ENCODE data around the gene NDUFA5.
"Not testable (repeated sequence)": the region's sequence is repeated elsewhere in the genome, so short reads cannot be mapped to it uniquely, and the experiment has no call there.

NDUFA5 gene

DNA sequence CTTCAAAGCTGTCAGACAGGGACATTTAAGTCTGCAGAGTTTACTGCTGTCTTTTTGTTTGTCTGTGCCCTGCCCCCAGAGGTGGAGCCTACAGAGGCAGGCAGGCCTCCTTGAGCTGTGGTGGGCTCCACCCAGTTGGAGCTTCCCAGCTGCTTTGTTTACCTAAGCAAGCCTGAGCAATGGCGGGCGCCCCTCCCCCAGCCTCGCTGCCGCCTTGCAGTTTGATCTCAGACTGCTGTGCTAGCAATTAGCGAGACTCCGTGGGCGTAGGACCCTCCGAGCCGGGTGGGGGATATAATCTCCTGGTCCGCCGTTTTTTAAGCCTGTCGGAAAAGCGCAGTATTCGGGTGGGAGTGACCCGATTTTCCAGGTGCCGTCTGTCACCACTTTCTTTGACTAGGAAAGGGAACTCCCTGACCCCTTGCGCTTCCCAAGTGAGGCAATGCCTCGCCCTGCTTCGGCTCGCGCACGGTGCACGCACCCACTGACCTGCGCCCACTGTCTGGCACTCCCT, 29.8 kb downstream of the NDUFA5 start:
- H3K27me3 ChIP-seq (ENCODE audit: control insufficient read depth in 1 of 2, insufficient read depth in 2 of 2, low read length in 2 of 2); H3K9me3 ChIP-seq (ENCODE audit: control insufficient read depth in 1 of 2, low read length in 2 of 2); H3K9ac ChIP-seq (ENCODE audit: low read depth in 1 of 2, low read length in 2 of 2); H3K36me3 ChIP-seq (ENCODE audit: control insufficient read depth in 1 of 2, insufficient read depth in 2 of 2, low read length in 2 of 2); H3K4me3 ChIP-seq (ENCODE audit: low read depth in 1 of 2, low read length in 2 of 2); H3K27ac ChIP-seq (ENCODE audit: low read depth, low read length); H3K4me1 ChIP-seq (ENCODE audit: control insufficient read depth in 1 of 2, insufficient read depth in 2 of 2, low read length in 2 of 2): not testable (repeated sequence)

DNA sequence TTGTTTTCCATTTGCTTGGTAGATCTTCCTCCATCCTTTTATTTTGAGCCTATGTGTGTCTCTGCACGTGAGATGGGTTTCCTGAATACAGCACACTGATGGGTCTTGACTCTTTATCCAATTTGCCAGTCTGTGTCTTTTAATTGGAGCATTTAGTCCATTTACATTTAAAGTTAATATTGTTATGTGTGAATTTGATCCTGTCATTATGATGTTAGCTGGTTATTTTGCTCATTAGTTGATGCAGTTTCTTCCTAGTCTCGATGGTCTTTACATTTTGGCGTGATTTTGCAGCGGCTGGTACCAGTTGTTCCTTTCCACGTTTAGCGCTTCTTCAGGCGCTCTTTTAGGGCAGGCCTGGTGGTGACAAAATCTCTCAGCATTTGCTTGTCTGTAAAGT, 31.1 kb downstream of the NDUFA5 start:
- not testable (repeated sequence) for H3K36me3 ChIP-seq (ENCODE audit: control insufficient read depth in 1 of 2, insufficient read depth in 2 of 2, low read length in 2 of 2); H3K9me3 ChIP-seq (ENCODE audit: control insufficient read depth in 1 of 2, low read length in 2 of 2); H3K27me3 ChIP-seq (ENCODE audit: control insufficient read depth in 1 of 2, insufficient read depth in 2 of 2, low read length in 2 of 2)

DNA sequence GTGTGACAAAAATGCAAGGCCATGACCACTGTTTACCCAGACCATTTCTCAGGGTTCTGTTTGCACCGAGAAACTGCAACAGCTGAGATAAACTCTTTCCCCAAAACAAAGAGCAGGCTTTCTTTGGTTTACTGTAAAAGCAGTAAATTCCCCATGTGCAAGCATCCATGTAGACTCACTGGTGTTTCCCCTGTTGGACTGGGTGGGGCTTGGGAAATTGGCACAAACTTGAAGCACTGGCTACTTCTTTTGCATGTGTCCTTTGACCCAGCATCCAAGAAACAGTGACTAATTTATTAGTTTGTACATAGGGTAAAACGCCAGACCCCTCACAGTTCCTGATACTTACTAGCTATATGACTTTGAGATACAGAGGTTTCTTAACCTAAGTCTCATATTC, 35.6 kb downstream of the NDUFA5 start:
- Histone ChIP-seq H3K4me3 (ENCODE audit: low read depth in 1 of 2, low read length in 2 of 2) (no peak overlapping the region), H3K9ac (ENCODE audit: low read depth in 1 of 2, low read length in 2 of 2) (no peak overlapping the region)

More for the DNA sequence above, 31.1 kb downstream of the NDUFA5 start:
- not testable (repeated sequence) for H3K27ac ChIP-seq (ENCODE audit: low read depth, low read length); H3K4me1 ChIP-seq (ENCODE audit: control insufficient read depth in 1 of 2, insufficient read depth in 2 of 2, low read length in 2 of 2); H3K9ac ChIP-seq (ENCODE audit: low read depth in 1 of 2, low read length in 2 of 2); H3K4me3 ChIP-seq (ENCODE audit: low read depth in 1 of 2, low read length in 2 of 2)

DNA sequence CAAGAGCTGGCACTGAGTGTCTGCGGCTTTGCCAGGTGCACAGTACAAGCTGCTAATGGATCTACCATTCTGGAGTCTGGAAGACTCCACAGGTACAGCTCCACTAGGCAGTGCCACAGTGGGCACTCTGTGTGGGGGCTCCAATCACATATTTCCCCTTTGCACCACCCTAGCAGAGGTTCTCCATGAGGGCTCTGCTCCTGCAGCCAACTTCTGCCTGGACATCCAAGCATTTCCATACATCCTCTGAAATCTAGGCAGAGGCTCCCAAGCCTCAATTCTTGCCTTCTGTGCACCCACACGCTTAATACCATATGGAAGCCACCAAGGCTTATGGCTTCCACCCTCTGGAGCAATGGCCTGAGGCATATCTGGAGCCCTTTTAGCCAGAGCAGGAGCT, 52.4 kb downstream of the NDUFA5 start:
- no peak overlapping the region for H3K9ac ChIP-seq (ENCODE audit: low read depth in 1 of 2, low read length in 2 of 2)
- no peak overlapping the region for H3K4me3 ChIP-seq (ENCODE audit: low read depth in 1 of 2, low read length in 2 of 2)
- H3K9me3 ChIP-seq (ENCODE audit: control insufficient read depth in 1 of 2, low read length in 2 of 2), result peaks cover 0 to 3% of the 10 kb centered on the region in 2 donors
- H3K27me3 ChIP-seq (ENCODE audit: control insufficient read depth in 1 of 2, insufficient read depth in 2 of 2, low read length in 2 of 2), result no peaks in the 10 kb centered on the region
- H3K4me1 ChIP-seq (ENCODE audit: control insufficient read depth in 1 of 2, insufficient read depth in 2 of 2, low read length in 2 of 2), result no peaks in the 10 kb centered on the region
- H3K27ac ChIP-seq (ENCODE audit: low read depth, low read length), result no peak overlapping the region
- no peaks in the 10 kb centered on the region for H3K36me3 ChIP-seq (ENCODE audit: control insufficient read depth in 1 of 2, insufficient read depth in 2 of 2, low read length in 2 of 2)

More for the DNA sequence above, 35.6 kb downstream of the NDUFA5 start:
- Histone ChIP-seq H3K27ac (ENCODE audit: low read depth, low read length) (no peak overlapping the region), H3K27me3 (ENCODE audit: control insufficient read depth in 1 of 2, insufficient read depth in 2 of 2, low read length in 2 of 2) (no peaks in the 10 kb centered on the region), H3K36me3 (ENCODE audit: control insufficient read depth in 1 of 2, insufficient read depth in 2 of 2, low read length in 2 of 2) (no peaks in the 10 kb centered on the region), H3K4me1 (ENCODE audit: control insufficient read depth in 1 of 2, insufficient read depth in 2 of 2, low read length in 2 of 2) (no peaks in the 10 kb centered on the region), H3K9me3 (ENCODE audit: control insufficient read depth in 1 of 2, low read length in 2 of 2) (no peaks in the 10 kb centered on the region)

DNA sequence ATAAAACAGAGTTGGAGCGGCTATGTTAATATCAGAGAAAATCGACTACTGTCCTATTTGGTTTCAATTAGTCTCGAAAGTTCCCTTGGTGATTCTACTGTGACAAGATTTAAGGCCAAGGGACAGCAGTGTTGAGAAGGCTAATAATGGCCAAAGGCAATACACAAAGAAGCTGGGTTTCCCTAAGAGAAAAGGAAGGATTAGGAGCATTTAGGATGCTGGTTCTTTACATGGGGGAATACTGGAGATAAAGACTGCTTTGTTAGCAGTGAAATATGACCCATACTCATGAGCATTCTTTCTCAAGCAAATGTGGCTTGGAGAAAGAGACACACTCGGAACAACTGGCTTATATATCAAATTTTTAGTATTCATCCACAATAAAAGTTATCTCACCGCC, 55.4 kb downstream of the NDUFA5 start:
- Histone ChIP-seq H3K27ac (ENCODE audit: low read depth, low read length) (no peak overlapping the region), H3K36me3 (ENCODE audit: control insufficient read depth in 1 of 2, insufficient read depth in 2 of 2, low read length in 2 of 2) (no peaks in the 10 kb centered on the region), H3K4me3 (ENCODE audit: low read depth in 1 of 2, low read length in 2 of 2) (no peak overlapping the region), H3K9ac (ENCODE audit: low read depth in 1 of 2, low read length in 2 of 2) (no peak overlapping the region), H3K4me1 (ENCODE audit: control insufficient read depth in 1 of 2, insufficient read depth in 2 of 2, low read length in 2 of 2) (no peaks in the 10 kb centered on the region), H3K27me3 (ENCODE audit: control insufficient read depth in 1 of 2, insufficient read depth in 2 of 2, low read length in 2 of 2) (peaks cover 0 to 4% of the 10 kb centered on the region in 2 donors), H3K9me3 (ENCODE audit: control insufficient read depth in 1 of 2, low read length in 2 of 2) (peaks cover 0 to 3% of the 10 kb centered on the region in 2 donors)

DNA sequence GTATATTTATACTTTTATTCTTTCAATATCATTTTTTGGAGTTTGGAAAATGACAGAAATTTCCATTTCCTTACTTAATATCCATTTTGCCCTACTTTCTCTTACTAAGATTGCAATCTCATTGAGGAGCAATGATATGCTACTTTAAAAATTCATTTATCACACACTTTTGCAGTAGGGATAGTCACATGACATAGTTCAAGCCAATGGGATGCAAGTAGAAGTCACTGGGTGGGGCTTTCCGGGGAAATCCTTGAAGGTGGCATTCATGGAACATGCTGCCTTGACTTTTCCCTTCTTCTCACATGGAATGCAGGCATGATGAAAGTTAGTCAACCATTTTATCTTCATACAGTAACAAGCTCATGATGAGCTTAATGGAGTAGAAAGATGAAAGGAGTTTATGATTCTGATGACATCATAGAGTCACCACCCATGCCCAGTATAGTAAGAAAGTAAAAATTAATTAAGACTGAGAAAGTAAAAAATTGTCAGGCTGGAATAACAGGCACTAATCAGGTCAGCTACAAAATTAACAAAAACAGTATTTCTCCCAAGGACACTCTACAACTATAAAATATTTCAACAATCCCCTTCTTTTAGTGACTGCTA, 56.6 kb downstream of the NDUFA5 start:
- H3K27me3 ChIP-seq (ENCODE audit: control insufficient read depth in 1 of 2, insufficient read depth in 2 of 2, low read length in 2 of 2), result peaks cover 4 to 5% of the 10 kb centered on the region in 2 donors
- no peak overlapping the region for H3K27ac ChIP-seq (ENCODE audit: low read depth, low read length)
- H3K4me1 ChIP-seq (ENCODE audit: control insufficient read depth in 1 of 2, insufficient read depth in 2 of 2, low read length in 2 of 2), result no peaks in the 10 kb centered on the region
- H3K4me3 ChIP-seq (ENCODE audit: low read depth in 1 of 2, low read length in 2 of 2), result no peak overlapping the region
- H3K36me3 ChIP-seq (ENCODE audit: control insufficient read depth in 1 of 2, insufficient read depth in 2 of 2, low read length in 2 of 2), result no peaks in the 10 kb centered on the region
- no peak overlapping the region for H3K9ac ChIP-seq (ENCODE audit: low read depth in 1 of 2, low read length in 2 of 2)
- H3K9me3 ChIP-seq (ENCODE audit: control insufficient read depth in 1 of 2, low read length in 2 of 2), result peaks cover 0 to 3% of the 10 kb centered on the region in 2 donors

DNA sequence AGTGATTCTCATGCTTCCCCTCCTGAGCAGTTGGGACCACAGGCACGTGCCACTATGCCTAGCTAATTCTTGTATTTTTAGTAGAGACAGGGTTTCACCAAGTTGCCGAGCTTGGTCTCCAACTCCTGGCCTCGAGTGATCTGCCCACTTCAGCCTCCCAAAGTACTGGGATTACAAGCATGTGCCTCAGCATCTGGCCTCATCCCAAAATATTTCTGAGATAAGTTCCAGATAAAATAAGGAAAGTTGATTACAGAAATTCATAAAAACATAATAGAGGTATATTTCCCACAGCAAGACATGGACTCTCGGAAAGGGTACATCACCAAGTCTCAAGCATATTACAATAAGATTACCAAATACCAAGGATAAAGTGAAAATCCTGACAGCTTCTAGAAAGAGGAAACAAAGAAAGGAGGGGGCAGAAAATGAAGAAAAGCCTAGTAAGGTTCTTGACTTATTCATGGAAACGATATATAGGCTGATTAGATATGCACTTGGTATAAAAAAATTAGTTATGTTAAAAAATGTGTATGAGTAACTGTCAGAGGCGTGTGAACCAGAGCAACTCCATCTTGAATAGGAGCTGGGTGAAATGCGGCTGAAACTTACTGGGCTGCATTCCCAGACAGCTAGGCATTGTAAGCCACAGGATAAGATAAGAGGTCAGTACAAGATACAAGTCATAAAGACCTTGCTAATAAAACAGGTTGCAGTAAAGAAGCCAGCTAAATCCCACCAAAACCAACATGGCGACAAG, 58.2 kb downstream of the NDUFA5 start:
- Histone ChIP-seq H3K4me3 (ENCODE audit: low read depth in 1 of 2, low read length in 2 of 2) (no peak overlapping the region), H3K36me3 (ENCODE audit: control insufficient read depth in 1 of 2, insufficient read depth in 2 of 2, low read length in 2 of 2) (no peaks in the 10 kb centered on the region), H3K9me3 (ENCODE audit: control insufficient read depth in 1 of 2, low read length in 2 of 2) (no peaks in the 10 kb centered on the region), H3K4me1 (ENCODE audit: control insufficient read depth in 1 of 2, insufficient read depth in 2 of 2, low read length in 2 of 2) (no peaks in the 10 kb centered on the region), H3K27me3 (ENCODE audit: control insufficient read depth in 1 of 2, insufficient read depth in 2 of 2, low read length in 2 of 2) (peaks cover 4 to 5% of the 10 kb centered on the region in 2 donors), H3K9ac (ENCODE audit: low read depth in 1 of 2, low read length in 2 of 2) (no peak overlapping the region), H3K27ac (ENCODE audit: low read depth, low read length) (no peak overlapping the region)

DNA sequence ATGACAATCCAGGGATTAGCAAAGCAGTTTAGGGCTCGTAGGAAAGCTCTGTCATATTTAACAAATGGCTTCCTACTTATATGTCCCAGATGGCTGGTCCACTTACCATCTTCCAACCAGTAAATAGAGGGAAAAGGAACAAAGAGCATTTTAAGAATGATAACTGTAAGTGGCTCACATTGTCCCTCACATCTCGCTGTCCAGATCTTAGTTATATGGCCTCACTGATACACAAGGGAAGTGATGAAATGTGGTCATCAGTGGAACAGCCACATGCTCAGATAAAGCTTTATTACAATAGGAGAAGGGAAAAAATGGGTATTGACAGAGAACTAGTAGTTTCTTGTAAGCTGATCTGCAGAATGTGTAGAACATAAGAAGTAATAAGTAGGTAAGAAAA, 59.0 kb downstream of the NDUFA5 start:
- Histone ChIP-seq H3K4me3 (ENCODE audit: low read depth in 1 of 2, low read length in 2 of 2) (no peak overlapping the region), H3K27ac (ENCODE audit: low read depth, low read length) (no peak overlapping the region), H3K9ac (ENCODE audit: low read depth in 1 of 2, low read length in 2 of 2) (no peak overlapping the region), H3K4me1 (ENCODE audit: control insufficient read depth in 1 of 2, insufficient read depth in 2 of 2, low read length in 2 of 2) (no peaks in the 10 kb centered on the region), H3K9me3 (ENCODE audit: control insufficient read depth in 1 of 2, low read length in 2 of 2) (no peaks in the 10 kb centered on the region), H3K27me3 (ENCODE audit: control insufficient read depth in 1 of 2, insufficient read depth in 2 of 2, low read length in 2 of 2) (peaks cover 4 to 5% of the 10 kb centered on the region in 2 donors), H3K36me3 (ENCODE audit: control insufficient read depth in 1 of 2, insufficient read depth in 2 of 2, low read length in 2 of 2) (no peaks in the 10 kb centered on the region)

DNA sequence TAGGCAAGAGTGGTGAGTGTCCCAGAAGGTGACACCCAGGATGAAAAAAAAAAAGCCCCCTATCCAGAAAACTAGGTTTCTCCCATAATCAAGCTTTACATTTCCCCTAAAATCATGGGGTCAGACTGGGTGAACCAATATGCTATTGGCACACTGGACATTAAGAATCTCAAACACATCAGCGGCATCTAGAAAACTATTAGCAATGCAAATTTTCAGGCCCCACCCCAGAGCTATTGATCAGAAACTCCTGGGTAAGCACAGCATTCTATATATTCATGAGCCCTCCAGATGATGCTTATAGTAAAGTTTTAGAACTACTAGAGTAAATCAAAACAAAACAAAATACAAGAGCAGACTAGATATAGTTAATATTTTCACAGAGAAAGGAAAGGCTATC, 59.6 kb downstream of the NDUFA5 start:
- Histone ChIP-seq H3K4me1 (ENCODE audit: control insufficient read depth in 1 of 2, insufficient read depth in 2 of 2, low read length in 2 of 2) (no peaks in the 10 kb centered on the region), H3K9me3 (ENCODE audit: control insufficient read depth in 1 of 2, low read length in 2 of 2) (no peaks in the 10 kb centered on the region), H3K27ac (ENCODE audit: low read depth, low read length) (no peak overlapping the region), H3K27me3 (ENCODE audit: control insufficient read depth in 1 of 2, insufficient read depth in 2 of 2, low read length in 2 of 2) (peaks cover 4 to 5% of the 10 kb centered on the region in 2 donors), H3K9ac (ENCODE audit: low read depth in 1 of 2, low read length in 2 of 2) (no peak overlapping the region), H3K36me3 (ENCODE audit: control insufficient read depth in 1 of 2, insufficient read depth in 2 of 2, low read length in 2 of 2) (no peaks in the 10 kb centered on the region), H3K4me3 (ENCODE audit: low read depth in 1 of 2, low read length in 2 of 2) (no peak overlapping the region)

DNA sequence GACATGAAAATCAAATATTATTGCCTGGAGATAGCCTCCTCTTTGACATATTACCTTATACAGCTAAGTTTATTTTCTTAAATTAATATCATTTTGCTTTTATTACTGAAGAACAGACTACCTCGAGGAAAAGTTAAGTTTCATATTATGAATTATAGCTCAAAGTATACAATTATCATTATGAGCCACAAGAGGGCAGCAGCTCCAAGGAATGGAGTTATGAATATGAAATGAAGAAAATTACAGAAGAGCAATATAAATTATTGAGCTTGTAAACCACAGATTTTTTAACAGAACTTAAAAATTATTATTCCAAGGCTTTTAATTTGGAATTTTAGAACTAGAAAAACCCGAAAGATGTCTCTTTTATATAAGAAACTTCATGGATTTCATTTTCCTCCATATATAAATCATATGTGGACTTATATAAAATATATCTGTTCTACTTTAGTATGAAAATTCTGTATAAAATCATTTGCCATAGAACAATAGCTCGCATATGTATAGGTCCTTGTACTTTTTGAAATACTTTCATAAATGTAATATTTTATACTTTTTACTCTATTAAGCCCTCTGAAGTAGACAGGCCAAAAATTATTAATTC, 63.3 kb downstream of the NDUFA5 start:
- Histone ChIP-seq H3K27me3 (ENCODE audit: control insufficient read depth in 1 of 2, insufficient read depth in 2 of 2, low read length in 2 of 2) (peaks cover 4 to 5% of the 10 kb centered on the region in 2 donors), H3K9ac (ENCODE audit: low read depth in 1 of 2, low read length in 2 of 2) (no peak overlapping the region), H3K9me3 (ENCODE audit: control insufficient read depth in 1 of 2, low read length in 2 of 2) (no peaks in the 10 kb centered on the region), H3K4me1 (ENCODE audit: control insufficient read depth in 1 of 2, insufficient read depth in 2 of 2, low read length in 2 of 2) (no peaks in the 10 kb centered on the region), H3K4me3 (ENCODE audit: low read depth in 1 of 2, low read length in 2 of 2) (no peak overlapping the region), H3K27ac (ENCODE audit: low read depth, low read length) (no peak overlapping the region), H3K36me3 (ENCODE audit: control insufficient read depth in 1 of 2, insufficient read depth in 2 of 2, low read length in 2 of 2) (no peaks in the 10 kb centered on the region)
